BLaER1 (cell line): Measurements from ENCODE around the gene INHA.

ENCODE experiments used
- H3K27ac ChIP-seq: shearing (Covaris generic); formaldehyde crosslinking; 2 replicates; pipeline ENCODE4 v1.8.1; 2022
- H3K27me3 ChIP-seq: shearing (Covaris generic); formaldehyde crosslinking; 2 replicates; pipeline ENCODE4 v1.8.1; 2022
- H3K36me3 ChIP-seq: shearing (Covaris generic); formaldehyde crosslinking; 2 replicates; pipeline ENCODE4 v1.8.1; 2022
- H3K4me1 ChIP-seq: shearing (Covaris generic); formaldehyde crosslinking; 2 replicates; pipeline ENCODE4 v1.8.1; 2022
- H3K4me2 ChIP-seq: shearing (Covaris generic); formaldehyde crosslinking; 2 replicates; pipeline ENCODE4 v1.8.1; 2022
- H3K4me3 ChIP-seq: shearing (Covaris generic); formaldehyde crosslinking; 2 replicates; pipeline ENCODE4 v1.8.1; 2022
- H3K9ac ChIP-seq: shearing (Covaris generic); formaldehyde crosslinking; 2 replicates; pipeline ENCODE4 v1.8.1; 2022
- H3K9me3 ChIP-seq: shearing (Covaris generic); formaldehyde crosslinking; 2 replicates; pipeline ENCODE4 v1.8.1; 2022
- H4K20me1 ChIP-seq: shearing (Covaris generic); formaldehyde crosslinking; 2 replicates; pipeline ENCODE4 v1.8.1; 2022
- Cebpa-rat ChIP-seq: shearing (Covaris generic); IDR thresholded peaks from 2 replicates; pipeline ENCODE4 v1.8.1; 2022

The INHA gene

GRCh38 chr2:219625179-219625578, 53.1 kb downstream of the INHA start:
- H3K27ac ChIP-seq = no peak overlapping the region
- H3K4me1 ChIP-seq = peaks cover 12% of the 10 kb centered on the region; the same call in 1 of the 2 replicates
- peaks cover 35% of the 10 kb centered on the region for H3K27me3 ChIP-seq
- H3K36me3 ChIP-seq = no peaks in the 10 kb centered on the region
- no peak overlapping the region for H3K9ac ChIP-seq
- no peak overlapping the region for H3K4me2 ChIP-seq
- H3K9me3 ChIP-seq = no peaks in the 10 kb centered on the region
- no peak overlapping the region for H3K4me3 ChIP-seq
- no peak for TF ChIP-seq Cebpa-rat
- no peaks in the 10 kb centered on the region for H4K20me1 ChIP-seq
